Fibroblast of the aortic adventitia (primary cell): Measurements from ENCODE around the gene DSN1. TPM values are rescaled to one million over a fixed set of nuclear protein-coding genes. Genes with fewer than 3 reads are reported as not detected.

Experiments
- DNase-seq: peaks from one replicate; pipeline ENCODE4 v3.0.0-alpha.2; 2010; ENCODE audit warnings: low read depth
- H3K4me3 ChIP-seq: 2 replicates; pipeline ENCODE4 v1.5.1; 2011; ENCODE audit warnings: low read depth, mild to moderate bottlenecking, control low read depth, low read length, moderate library complexity
- CTCF ChIP-seq: IDR thresholded peaks from 2 replicates; pipeline ENCODE4 v1.5.1; 2011; ENCODE audit warnings: mild to moderate bottlenecking, low read length, control low read depth, inconsistent platforms; ENCODE audit not compliant: insufficient read depth
- total RNA-seq: library from RNA; depleted of rRNA; stranded (reverse); fragments of >200 nt; gene quantifications from 2 replicates; pipeline ENCODE4 v1.2.3, GENCODE V29; 2012; ENCODE audit warnings: low replicate concordance

The DSN1 gene
- total RNA-seq, 1 donor: 40.4 TPM

GRCh38 chr20:36818861-36819260 is 45.3 kb upstream of the DSN1 start:
- H3K4me3 ChIP-seq: no peak overlapping the region
- TF ChIP-seq CTCF: no peak

GRCh38 chr20:36818185-36818584 is 44.6 kb upstream of the DSN1 start:
- TF ChIP-seq CTCF: no peak
- no peak overlapping the region for H3K4me3 ChIP-seq
- no peak for DNase-seq

More at GRCh38 chr20:36818861-36819260, 45.3 kb upstream of the DSN1 start:
- DNase-seq: no peak

GRCh38 chr20:36817496-36817895 is 43.9 kb upstream of the DSN1 start:
- no peak overlapping the region for H3K4me3 ChIP-seq
- TF ChIP-seq CTCF: no peak
- no peak for DNase-seq

- no peak for TF ChIP-seq CTCF
- no peak for DNase-seq
- no peak overlapping the region for H3K4me3 ChIP-seq
Observed at GRCh38 chr20:36815454-36816091, 42.0 kb upstream of the DSN1 start.

GRCh38 chr20:36812594-36813463 is 39.3 kb upstream of the DSN1 start:
- H3K4me3 ChIP-seq: no peak overlapping the region
- DNase-seq: no peak
- TF ChIP-seq CTCF: no peak

- peak; percentile 57 for DNase-seq
- peak; percentile 74 for TF ChIP-seq CTCF
- no peak overlapping the region for H3K4me3 ChIP-seq
Observed at GRCh38 chr20:36808317-36809257, 35.0 kb upstream of the DSN1 start.
